HFFc6 (cell line): ENCODE data around the gene GRIK5. TPM values are rescaled to one million over a fixed set of nuclear protein-coding genes. Genes with fewer than 3 reads are reported as not detected.
"Not testable (repeated sequence)": the region's sequence is repeated elsewhere in the genome, so short reads cannot be mapped to it uniquely, and the experiment has no call there.

Experiments
- DNase-seq: peaks from one replicate; pipeline ENCODE4 v3.0.0-alpha.2; 2018
- H3K27ac Mint-ChIP-seq: 2 replicates; pipeline ENCODE4 v1.8.0; 2020; ENCODE audit warnings: mild to moderate bottlenecking, mixed read lengths
- H3K27me3 Mint-ChIP-seq: 2 replicates; pipeline ENCODE4 v1.8.0; 2021; ENCODE audit warnings: mild to moderate bottlenecking, moderate library complexity, mixed read lengths; ENCODE audit not compliant: insufficient read depth
- H3K36me3 Mint-ChIP-seq: 2 replicates; pipeline ENCODE4 v1.8.0; 2021; ENCODE audit warnings: low read depth, mixed read lengths
- H3K4me1 Mint-ChIP-seq: 2 replicates; pipeline ENCODE4 v1.8.0; 2020; ENCODE audit warnings: low read depth, mixed read lengths
- H3K4me3 Mint-ChIP-seq: 2 replicates; pipeline ENCODE4 v1.8.0; 2020; ENCODE audit warnings: mild to moderate bottlenecking, moderate library complexity, mixed read lengths
- H3K9me3 Mint-ChIP-seq: 2 replicates; pipeline ENCODE4 v1.8.0; 2020; ENCODE audit warnings: mild to moderate bottlenecking, mixed read lengths
- total RNA-seq, 6 experiments: library from RNA; stranded (reverse); fragmentation: NEBNext Ultra II Directional; extraction: Animal tissue kit (Norgen Biotek cat#: 25700); gene quantifications; 2 replicates in 1 of 6; 3 replicates in 5 of 6; pipeline ENCODE4 v1.2.3, GENCODE V29; 2021
- TF ChIP-seq, protein P1 (sequence below): fragments of 200-600 bp; sonication (generic); IDR thresholded peaks from 2 replicates; pipeline ENCODE4 v1.5.0; 2021; ENCODE audit warnings: antibody characterized with exemption, mild to moderate bottlenecking

GRIK5 gene
- total RNA-seq, 6 experiments from 2014 or later, result 0.07 to 0.19 (median 0.13) TPM; not detected in 1

DNA sequence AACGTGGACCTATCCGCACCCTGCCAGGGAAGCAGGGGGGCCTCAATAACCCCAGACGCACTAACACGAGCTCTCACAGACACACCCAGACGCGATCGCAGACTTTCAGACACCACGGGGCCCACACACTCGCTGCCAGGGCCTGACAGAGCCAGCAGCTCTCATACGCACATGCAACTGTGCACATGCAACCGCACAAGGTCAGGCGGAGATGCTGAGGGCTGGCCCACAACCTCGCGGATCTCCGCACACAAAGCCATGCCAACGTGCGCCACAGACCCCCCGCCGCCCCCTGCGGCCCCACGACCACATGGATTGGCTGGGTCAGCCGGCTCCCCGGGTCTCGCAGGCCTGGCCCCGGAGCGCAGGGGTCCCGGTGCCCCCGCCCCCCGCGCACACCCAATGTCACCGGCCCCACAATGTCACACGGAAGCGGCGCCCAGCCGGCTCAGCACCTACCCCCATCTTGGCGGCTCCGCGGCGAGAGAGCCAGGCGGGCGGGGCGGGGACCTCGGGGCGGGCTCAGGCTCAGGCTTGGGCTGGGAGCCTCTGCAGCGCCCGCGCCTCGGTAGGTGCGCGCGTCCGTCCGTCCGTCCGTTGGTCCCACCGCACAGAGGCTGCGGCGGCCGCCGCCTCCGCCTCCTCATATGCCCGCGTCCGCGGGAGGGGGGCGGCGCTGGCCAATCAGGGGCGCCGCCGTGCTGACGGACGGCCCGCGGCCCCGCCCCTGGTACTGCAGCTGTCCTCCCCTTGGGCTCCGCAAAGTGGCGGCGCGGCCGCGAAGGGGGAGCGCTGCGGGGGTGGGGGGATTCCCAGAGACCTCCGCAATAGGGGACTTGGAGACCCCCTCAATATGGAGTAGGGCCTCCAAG is 76.2 kb downstream of the GRIK5 start, which contains the start of gene ATP1A3:
Gene ATP1A3, minus strand, starts transcription at position 619 of the 872 bp plus-strand sequence. Its CDS starts 154 bp downstream, at position 465.
- H3K4me3 Mint-ChIP-seq, result peak within 1 kb of the TSS; percentile 25
- TF ChIP-seq, protein P1, sequence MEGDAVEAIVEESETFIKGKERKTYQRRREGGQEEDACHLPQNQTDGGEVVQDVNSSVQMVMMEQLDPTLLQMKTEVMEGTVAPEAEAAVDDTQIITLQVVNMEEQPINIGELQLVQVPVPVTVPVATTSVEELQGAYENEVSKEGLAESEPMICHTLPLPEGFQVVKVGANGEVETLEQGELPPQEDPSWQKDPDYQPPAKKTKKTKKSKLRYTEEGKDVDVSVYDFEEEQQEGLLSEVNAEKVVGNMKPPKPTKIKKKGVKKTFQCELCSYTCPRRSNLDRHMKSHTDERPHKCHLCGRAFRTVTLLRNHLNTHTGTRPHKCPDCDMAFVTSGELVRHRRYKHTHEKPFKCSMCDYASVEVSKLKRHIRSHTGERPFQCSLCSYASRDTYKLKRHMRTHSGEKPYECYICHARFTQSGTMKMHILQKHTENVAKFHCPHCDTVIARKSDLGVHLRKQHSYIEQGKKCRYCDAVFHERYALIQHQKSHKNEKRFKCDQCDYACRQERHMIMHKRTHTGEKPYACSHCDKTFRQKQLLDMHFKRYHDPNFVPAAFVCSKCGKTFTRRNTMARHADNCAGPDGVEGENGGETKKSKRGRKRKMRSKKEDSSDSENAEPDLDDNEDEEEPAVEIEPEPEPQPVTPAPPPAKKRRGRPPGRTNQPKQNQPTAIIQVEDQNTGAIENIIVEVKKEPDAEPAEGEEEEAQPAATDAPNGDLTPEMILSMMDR, result no peak
- H3K36me3 Mint-ChIP-seq, result no peaks in the 10 kb centered on the region
- no peak within 1 kb of the TSS for H3K27ac Mint-ChIP-seq
- H3K9me3 Mint-ChIP-seq, result no peaks in the 10 kb centered on the region
- H3K4me1 Mint-ChIP-seq, result 0 out of 2 replicates have a peak, but pooled peaks cover 4% of the 10 kb centered on the region
- DNase-seq, result peak; percentile 25
- peaks cover 26% of the 10 kb centered on the region for H3K27me3 Mint-ChIP-seq

GRCh38 chr19:41991925-41992569 is 78.0 kb downstream of the GRIK5 start:
- peaks cover 26% of the 10 kb centered on the region for H3K27me3 Mint-ChIP-seq
- H3K9me3 Mint-ChIP-seq, H3K4me1 Mint-ChIP-seq, H3K27ac Mint-ChIP-seq, DNase-seq, H3K36me3 Mint-ChIP-seq, H3K4me3 Mint-ChIP-seq: not testable (repeated sequence)

DNA sequence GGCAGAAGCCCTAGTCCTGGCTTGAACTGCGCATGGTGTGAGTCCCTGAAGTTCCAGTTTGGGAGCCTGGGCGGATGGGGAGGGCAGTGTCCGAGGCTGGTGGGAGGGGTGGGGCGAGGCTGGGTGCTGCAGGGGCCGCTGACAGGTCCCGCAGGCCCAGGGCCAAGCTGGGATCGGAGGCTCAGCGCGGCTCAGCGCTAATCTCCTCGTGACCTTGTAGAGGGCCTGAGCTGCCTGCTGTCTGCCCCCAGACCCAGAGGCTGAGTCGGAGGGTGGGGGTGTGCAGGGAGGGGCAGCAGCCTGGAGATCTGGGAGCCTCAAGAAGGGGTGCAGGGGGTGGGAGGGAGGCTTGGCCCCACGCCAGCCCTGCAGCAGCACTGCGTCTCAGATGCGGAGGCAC is 79.0 kb downstream of the GRIK5 start:
- no peak overlapping the region for H3K27ac Mint-ChIP-seq
- H3K4me3 Mint-ChIP-seq, result no peak overlapping the region
- TF ChIP-seq, protein P1, result no peak
- H3K27me3 Mint-ChIP-seq, result peaks cover 25% of the 10 kb centered on the region
- DNase-seq, result no peak
- H3K4me1 Mint-ChIP-seq, result 0 out of 2 replicates have a peak, but pooled peaks cover 4% of the 10 kb centered on the region
- H3K36me3 Mint-ChIP-seq, result no peaks in the 10 kb centered on the region
- no peaks in the 10 kb centered on the region for H3K9me3 Mint-ChIP-seq

DNA sequence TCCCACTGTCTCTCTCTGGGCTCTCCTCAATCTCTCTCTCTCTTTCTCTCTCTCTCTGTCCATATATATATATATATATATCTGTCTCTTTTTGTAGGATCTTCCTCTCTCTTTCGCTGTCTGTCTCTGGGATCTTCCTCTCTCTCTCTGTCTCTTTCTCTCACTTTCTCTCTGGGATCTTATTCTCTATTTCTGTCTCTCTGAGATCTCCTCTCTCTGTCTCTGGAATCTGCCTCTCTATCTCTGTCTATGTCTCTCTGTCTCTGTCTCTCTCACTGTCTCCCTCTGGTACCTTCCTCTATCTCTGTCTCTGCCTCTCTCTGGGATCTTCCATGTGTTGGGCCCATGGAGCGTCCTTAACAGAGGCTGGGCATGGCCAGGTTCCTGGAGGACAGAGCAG is 79.4 kb downstream of the GRIK5 start:
- Mint-ChIP-seq H3K27me3 (peaks cover 25% of the 10 kb centered on the region), H3K4me3 (no peak overlapping the region), H3K9me3 (no peaks in the 10 kb centered on the region), H3K4me1 (0 out of 2 replicates have a peak, but pooled peaks cover 4% of the 10 kb centered on the region), H3K27ac (no peak overlapping the region), H3K36me3 (no peaks in the 10 kb centered on the region)
- TF ChIP-seq, protein P1, result no peak
- DNase-seq, result no peak

DNA sequence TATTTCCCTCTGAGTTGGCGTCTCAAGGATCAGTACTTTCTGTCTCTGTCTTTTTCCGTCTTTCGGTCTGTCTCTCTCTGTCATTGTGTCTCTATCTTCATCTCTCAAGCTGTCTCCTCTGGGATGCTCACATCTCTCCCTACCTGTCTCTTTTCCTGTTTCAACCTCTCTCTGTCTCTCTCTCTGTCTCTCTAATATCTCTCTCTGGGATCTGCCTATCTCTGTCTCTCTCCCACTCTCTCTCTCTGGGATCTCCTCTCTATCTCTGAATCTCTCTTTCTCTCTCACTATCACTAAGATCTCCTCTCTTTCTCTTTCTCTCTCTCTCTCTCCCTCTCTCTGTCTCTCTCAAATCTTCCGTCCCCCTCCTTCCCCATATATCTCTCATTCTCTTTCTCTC is 80.0 kb downstream of the GRIK5 start:
- Mint-ChIP-seq H3K27ac (no peak overlapping the region), H3K4me1 (0 out of 2 replicates have a peak, but pooled peaks cover 4% of the 10 kb centered on the region), H3K9me3 (no peaks in the 10 kb centered on the region), H3K4me3 (no peak overlapping the region), H3K27me3 (peaks cover 28% of the 10 kb centered on the region), H3K36me3 (no peaks in the 10 kb centered on the region)
- no peak for DNase-seq
- TF ChIP-seq, protein P1, result no peak

- H3K4me1 Mint-ChIP-seq, result 0 out of 2 replicates have a peak, but pooled peaks cover 4% of the 10 kb centered on the region
- peaks cover 23% of the 10 kb centered on the region for H3K27me3 Mint-ChIP-seq
- H3K36me3 Mint-ChIP-seq, result no peaks in the 10 kb centered on the region
- H3K27ac Mint-ChIP-seq, result no peak overlapping the region
- TF ChIP-seq, protein P1, result no peak
- no peak for DNase-seq
- no peaks in the 10 kb centered on the region for H3K9me3 Mint-ChIP-seq
- no peak overlapping the region for H3K4me3 Mint-ChIP-seq
Measured at GRCh38 chr19:41988947-41989346, 81.1 kb downstream of the GRIK5 start.
